Panc1 (cell line): ENCODE measurements around the gene ZSCAN2.

ENCODE experiments used
- REST ChIP-seq, 2 experiments: IDR thresholded peaks; 2 replicates each; pipeline ENCODE4 v1.6.1; 2011 to 2012; ENCODE audit warnings: low read depth in 2 of 2, control low read depth in 1 of 2, low read length in 1 of 2, mild to moderate bottlenecking in 1 of 2, moderate library complexity in 1 of 2; ENCODE audit not compliant: insufficient read depth in 1 of 2
- TF ChIP-seq, protein P1 (sequence below): fragments of 450-650 bp; IDR thresholded peaks from 2 replicates; pipeline ENCODE4 v1.5.1; 2017; ENCODE audit warnings: mild to moderate bottlenecking

GRCh38 chr15:84552896-84553295, 47.9 kb upstream of the ZSCAN2 start:
- TF ChIP-seq, protein P1, sequence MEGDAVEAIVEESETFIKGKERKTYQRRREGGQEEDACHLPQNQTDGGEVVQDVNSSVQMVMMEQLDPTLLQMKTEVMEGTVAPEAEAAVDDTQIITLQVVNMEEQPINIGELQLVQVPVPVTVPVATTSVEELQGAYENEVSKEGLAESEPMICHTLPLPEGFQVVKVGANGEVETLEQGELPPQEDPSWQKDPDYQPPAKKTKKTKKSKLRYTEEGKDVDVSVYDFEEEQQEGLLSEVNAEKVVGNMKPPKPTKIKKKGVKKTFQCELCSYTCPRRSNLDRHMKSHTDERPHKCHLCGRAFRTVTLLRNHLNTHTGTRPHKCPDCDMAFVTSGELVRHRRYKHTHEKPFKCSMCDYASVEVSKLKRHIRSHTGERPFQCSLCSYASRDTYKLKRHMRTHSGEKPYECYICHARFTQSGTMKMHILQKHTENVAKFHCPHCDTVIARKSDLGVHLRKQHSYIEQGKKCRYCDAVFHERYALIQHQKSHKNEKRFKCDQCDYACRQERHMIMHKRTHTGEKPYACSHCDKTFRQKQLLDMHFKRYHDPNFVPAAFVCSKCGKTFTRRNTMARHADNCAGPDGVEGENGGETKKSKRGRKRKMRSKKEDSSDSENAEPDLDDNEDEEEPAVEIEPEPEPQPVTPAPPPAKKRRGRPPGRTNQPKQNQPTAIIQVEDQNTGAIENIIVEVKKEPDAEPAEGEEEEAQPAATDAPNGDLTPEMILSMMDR = no peak
- no peak for TF ChIP-seq REST (IDR thresholded peaks at IDR 0.05; ENCODE audit: insufficient read depth in 1 of 2, low read depth in 2 of 2, low read length in 1 of 2)
